Tibial nerve (tissue), 4 donors: ENCODE measurements around the gene MRTFB.

Experiments
- EP300 ChIP-seq, 2 donors: sonication (generic); formaldehyde crosslinking; IDR thresholded peaks; one replicate each; pipeline ENCODE4 v1.6.1; 2017; ENCODE audit warnings: antibody characterized with exemption in 2 of 2, mild to moderate bottlenecking in 1 of 2
- POLR2A ChIP-seq, 2 donors: fragments of 450-650 bp; IDR thresholded peaks; one replicate each; pipeline ENCODE4 v1.6.1; 2017; ENCODE audit warnings: antibody characterized with exemption in 2 of 2, mild to moderate bottlenecking in 2 of 2, moderate library complexity in 2 of 2
- TF ChIP-seq, protein P1 (sequence below), 5 experiments: fragments of 200-600 bp in 3 of 5; fragments of 450-650 bp in 2 of 5; sonication (generic) in 3 of 5; IDR thresholded peaks; one replicate each; pipeline ENCODE4 v1.5.1; 2016 to 2019; ENCODE audit warnings: antibody characterized with exemption in 5 of 5, mild to moderate bottlenecking in 3 of 5, moderate library complexity in 2 of 5

- TF ChIP-seq, protein P1, sequence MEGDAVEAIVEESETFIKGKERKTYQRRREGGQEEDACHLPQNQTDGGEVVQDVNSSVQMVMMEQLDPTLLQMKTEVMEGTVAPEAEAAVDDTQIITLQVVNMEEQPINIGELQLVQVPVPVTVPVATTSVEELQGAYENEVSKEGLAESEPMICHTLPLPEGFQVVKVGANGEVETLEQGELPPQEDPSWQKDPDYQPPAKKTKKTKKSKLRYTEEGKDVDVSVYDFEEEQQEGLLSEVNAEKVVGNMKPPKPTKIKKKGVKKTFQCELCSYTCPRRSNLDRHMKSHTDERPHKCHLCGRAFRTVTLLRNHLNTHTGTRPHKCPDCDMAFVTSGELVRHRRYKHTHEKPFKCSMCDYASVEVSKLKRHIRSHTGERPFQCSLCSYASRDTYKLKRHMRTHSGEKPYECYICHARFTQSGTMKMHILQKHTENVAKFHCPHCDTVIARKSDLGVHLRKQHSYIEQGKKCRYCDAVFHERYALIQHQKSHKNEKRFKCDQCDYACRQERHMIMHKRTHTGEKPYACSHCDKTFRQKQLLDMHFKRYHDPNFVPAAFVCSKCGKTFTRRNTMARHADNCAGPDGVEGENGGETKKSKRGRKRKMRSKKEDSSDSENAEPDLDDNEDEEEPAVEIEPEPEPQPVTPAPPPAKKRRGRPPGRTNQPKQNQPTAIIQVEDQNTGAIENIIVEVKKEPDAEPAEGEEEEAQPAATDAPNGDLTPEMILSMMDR (IDR thresholded peaks at IDR 0.05) = no peak
- no peak for TF ChIP-seq POLR2A (IDR thresholded peaks at IDR 0.05)
- no peak for TF ChIP-seq EP300 (IDR thresholded peaks at IDR 0.05)
These were observed 209.4 kb downstream of the MRTFB start for GRCh38 chr16:14280541-14280940.
